ENCODE results near the gene SLC16A9. TPM values are rescaled to one million over a fixed set of nuclear protein-coding genes. Genes with fewer than 3 reads are reported as not detected.

The SLC16A9 gene
- total and polyA plus RNA-seq, 4 donors: 0.70 to 6.0 (median 1.9) TPM

DNA sequence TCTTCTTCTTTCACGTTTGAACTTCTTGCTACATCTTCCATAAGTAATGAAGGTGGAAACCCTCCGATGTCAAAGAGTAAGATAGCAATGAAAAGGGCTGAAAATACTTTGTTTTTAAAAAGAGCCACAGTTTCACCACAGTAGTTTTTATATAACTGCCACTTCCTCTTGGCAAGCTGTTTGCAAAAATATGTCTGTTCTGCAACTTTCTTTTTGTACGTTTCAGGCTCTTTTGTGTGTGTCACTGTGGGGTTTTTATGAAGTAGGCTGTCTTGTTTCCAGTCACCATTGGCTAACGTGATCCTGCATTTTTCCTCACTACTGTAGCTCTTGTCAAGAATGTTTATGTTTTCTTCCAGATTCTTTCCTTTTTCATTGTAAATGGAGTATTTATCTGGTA, 55.6 kb downstream of the SLC16A9 start:
- Histone ChIP-seq H3K4me3 (no peak overlapping the region), H3K27ac (ENCODE audit: low read depth in 1 of 2, low read length in 1 of 2) (no peak overlapping the region), H3K9ac (ENCODE audit: insufficient read depth in 1 of 2, low read length in 2 of 2) (no peak overlapping the region), H3K9me3 (ENCODE audit: control insufficient read depth in 4 of 4, insufficient read depth in 3 of 4, low read length in 3 of 4) (no peaks in the 10 kb centered on the region), H3K4me1 (ENCODE audit: control insufficient read depth in 5 of 5, insufficient read depth in 5 of 5, low read length in 5 of 5) (no peaks in the 10 kb centered on the region), H3K27me3 (ENCODE audit: control insufficient read depth in 3 of 3, insufficient read depth in 3 of 3, low read length in 2 of 3) (no peaks in the 10 kb centered on the region), H3K36me3 (ENCODE audit: control insufficient read depth in 4 of 4, insufficient read depth in 4 of 4, low read length in 4 of 4) (peaks cover 0 to 4% (median 0%) of the 10 kb centered on the region in 4 donors)
- no peak for TF ChIP-seq CTCF (IDR thresholded peaks at IDR 0.05; ENCODE audit: control extremely low read depth, extremely low read depth)
- WGBS, 2 donors: 24 to 36% methylated on average over 4 of the region's 4 CpGs
- peak in 1 of 3 donors; percentile 42 for DNase-seq
- no peak for ATAC-seq (ENCODE audit: insufficient read depth, low FRiP score)

GRCh38 chr10:59651902-59652301, 57.7 kb downstream of the SLC16A9 start:
- Histone ChIP-seq H3K4me3 (no peak overlapping the region), H3K9me3 (ENCODE audit: control insufficient read depth in 4 of 4, insufficient read depth in 3 of 4, low read length in 3 of 4) (no peaks in the 10 kb centered on the region), H3K27ac (ENCODE audit: low read depth in 1 of 2, low read length in 1 of 2) (no peak overlapping the region), H3K9ac (ENCODE audit: insufficient read depth in 1 of 2, low read length in 2 of 2) (no peak overlapping the region), H3K27me3 (ENCODE audit: control insufficient read depth in 3 of 3, insufficient read depth in 3 of 3, low read length in 2 of 3) (no peaks in the 10 kb centered on the region), H3K4me1 (ENCODE audit: control insufficient read depth in 5 of 5, insufficient read depth in 5 of 5, low read length in 5 of 5) (no peaks in the 10 kb centered on the region), H3K36me3 (ENCODE audit: control insufficient read depth in 4 of 4, insufficient read depth in 4 of 4, low read length in 4 of 4) (peaks cover 0 to 4% (median 0%) of the 10 kb centered on the region in 4 donors)
- no peak for DNase-seq
- no peak for ATAC-seq (ENCODE audit: insufficient read depth, low FRiP score)
- WGBS, 2 donors: 71 to 90% methylated on average over 3 of the region's 3 CpGs
- no peak for TF ChIP-seq CTCF (IDR thresholded peaks at IDR 0.05; ENCODE audit: control extremely low read depth, extremely low read depth)

- Histone ChIP-seq H3K9me3 (ENCODE audit: control insufficient read depth in 4 of 4, insufficient read depth in 3 of 4, low read length in 3 of 4) (peaks cover 0 to 5% (median 0%) of the 10 kb centered on the region in 4 donors), H3K4me3 (no peak overlapping the region), H3K4me1 (ENCODE audit: control insufficient read depth in 5 of 5, insufficient read depth in 5 of 5, low read length in 5 of 5) (no peaks in the 10 kb centered on the region), H3K27ac (ENCODE audit: low read depth in 1 of 2, low read length in 1 of 2) (no peak overlapping the region), H3K36me3 (ENCODE audit: control insufficient read depth in 4 of 4, insufficient read depth in 4 of 4, low read length in 4 of 4) (peaks cover 0 to 4% (median 0%) of the 10 kb centered on the region in 4 donors), H3K27me3 (ENCODE audit: control insufficient read depth in 3 of 3, insufficient read depth in 3 of 3, low read length in 2 of 3) (no peaks in the 10 kb centered on the region), H3K9ac (ENCODE audit: insufficient read depth in 1 of 2, low read length in 2 of 2) (no peak overlapping the region)
- DNase-seq: no peak
- no peak for ATAC-seq (ENCODE audit: insufficient read depth, low FRiP score)
- no peak for TF ChIP-seq CTCF (IDR thresholded peaks at IDR 0.05; ENCODE audit: control extremely low read depth, extremely low read depth)
- 86 to 91% methylated on average over 7 of the region's 7 CpGs for WGBS, 2 donors
These were observed 59.9 kb downstream of the SLC16A9 start for GRCh38 chr10:59649606-59650346.

Data from lung (tissue), 12 donors.